Retinal pigment epithelial cell (primary cell): ENCODE measurements around the gene PCOLCE2.
A peak's percentile ranks its signal among the peaks of the same experiment; 100 is the strongest.

Experiments
- DNase-seq: peaks from one replicate; pipeline ENCODE4 v3.0.0-alpha.2; 2010; ENCODE audit warnings: low read depth
- H3K4me3 ChIP-seq: 2 replicates; pipeline ENCODE4 v1.5.1; 2011; ENCODE audit warnings: mild to moderate bottlenecking, low read length, control low read depth, moderate library complexity
- CTCF ChIP-seq: conservative IDR thresholded peaks from 2 replicates; pipeline ENCODE4 v1.5.1; 2011; ENCODE audit warnings: low read depth, low read length, control low read depth, inconsistent platforms

Gene PCOLCE2

GRCh38 chr3:142904639-142905436, 16.0 kb upstream of the PCOLCE2 start:
- peak; percentile 10 for TF ChIP-seq CTCF
- H3K4me3 ChIP-seq: no peak overlapping the region
- DNase-seq: no peak

GRCh38 chr3:142902356-142902755, 13.5 kb upstream of the PCOLCE2 start:
- DNase-seq: no peak
- TF ChIP-seq CTCF: no peak
- H3K4me3 ChIP-seq: no peak overlapping the region

- no peak overlapping the region for H3K4me3 ChIP-seq
- no peak for TF ChIP-seq CTCF
- DNase-seq: no peak
Observed at GRCh38 chr3:142898346-142899213, 9.7 kb upstream of the PCOLCE2 start.

GRCh38 chr3:142897807-142898206, 8.9 kb upstream of the PCOLCE2 start:
- no peak overlapping the region for H3K4me3 ChIP-seq
- TF ChIP-seq CTCF: no peak
- no peak for DNase-seq

- no peak for DNase-seq
- H3K4me3 ChIP-seq: no peak overlapping the region
- no peak for TF ChIP-seq CTCF
Observed at GRCh38 chr3:142896996-142897395, 8.1 kb upstream of the PCOLCE2 start.

GRCh38 chr3:142896201-142896755, 7.4 kb upstream of the PCOLCE2 start:
- no peak for TF ChIP-seq CTCF
- no peak for DNase-seq
- no peak overlapping the region for H3K4me3 ChIP-seq

- TF ChIP-seq CTCF: no peak
- H3K4me3 ChIP-seq: no peak overlapping the region
- no peak for DNase-seq
Observed at GRCh38 chr3:142894493-142894892, 5.6 kb upstream of the PCOLCE2 start.
